Muscle layer of duodenum (tissue), 2 donors: Measurements from ENCODE around the gene GMDS.

Experiments used
- H3K27ac ChIP-seq: one replicate; pipeline ENCODE4 v1.7.0; 2013; ENCODE audit warnings: mild to moderate bottlenecking, low read length
- H3K27me3 ChIP-seq: one replicate; pipeline ENCODE4 v1.7.0; 2013; ENCODE audit warnings: low read depth, mild to moderate bottlenecking, control low read depth, low read length
- H3K36me3 ChIP-seq, 2 donors: one replicate each; pipeline ENCODE4 v1.7.0; 2013; ENCODE audit warnings: low read length in 2 of 2, control low read depth in 1 of 2, mild to moderate bottlenecking in 1 of 2; ENCODE audit not compliant: insufficient read depth in 2 of 2, control insufficient read depth in 1 of 2
- H3K4me1 ChIP-seq, 2 donors: one replicate each; pipeline ENCODE4 v1.7.0; 2013; ENCODE audit warnings: low read length in 2 of 2, mild to moderate bottlenecking in 2 of 2, control low read depth in 1 of 2, moderate library complexity in 1 of 2; ENCODE audit not compliant: insufficient read depth in 2 of 2, control insufficient read depth in 1 of 2
- H3K4me3 ChIP-seq, 2 donors: one replicate each; pipeline ENCODE4 v1.7.0; 2013; ENCODE audit warnings: low read length in 2 of 2, low read depth in 1 of 2, mild to moderate bottlenecking in 1 of 2
- H3K9me3 ChIP-seq, 2 donors: one replicate each; pipeline ENCODE4 v1.7.0; 2013; ENCODE audit warnings: low read length in 2 of 2, control low read depth in 1 of 2, mild to moderate bottlenecking in 1 of 2; ENCODE audit not compliant: control insufficient read depth in 1 of 2
- donor health status: healthy.

GMDS gene

GRCh38 chr6:1773700-1774099 lies 471.7 kb downstream of the GMDS start:
- Histone ChIP-seq H3K4me3 (no peak overlapping the region), H3K9me3 (no peaks in the 10 kb centered on the region), H3K4me1 (no peaks in the 10 kb centered on the region), H3K27ac (no peak overlapping the region), H3K36me3 (no peaks in the 10 kb centered on the region), H3K27me3 (no peaks in the 10 kb centered on the region)

- no peak overlapping the region for H3K27ac ChIP-seq
- H3K4me3 ChIP-seq, result no peak overlapping the region
- H3K27me3 ChIP-seq, result no peaks in the 10 kb centered on the region
- H3K4me1 ChIP-seq, result peaks cover 0 to 4% of the 10 kb centered on the region in 2 donors
- H3K9me3 ChIP-seq, result no peaks in the 10 kb centered on the region
- H3K36me3 ChIP-seq, result no peaks in the 10 kb centered on the region
Observed at GRCh38 chr6:1770968-1771723, 474.3 kb downstream of the GMDS start.

- peaks cover 0 to 4% of the 10 kb centered on the region in 2 donors for H3K4me1 ChIP-seq
- H3K4me3 ChIP-seq, result no peak overlapping the region
- no peaks in the 10 kb centered on the region for H3K36me3 ChIP-seq
Observed at GRCh38 chr6:1770435-1770843, 475.0 kb downstream of the GMDS start.

GRCh38 chr6:1767481-1768246 lies 477.7 kb downstream of the GMDS start:
- Histone ChIP-seq H3K27me3 (no peaks in the 10 kb centered on the region), H3K27ac (no peak overlapping the region), H3K4me1 (peaks cover 0 to 4% of the 10 kb centered on the region in 2 donors), H3K36me3 (no peaks in the 10 kb centered on the region), H3K4me3 (no peak overlapping the region), H3K9me3 (no peaks in the 10 kb centered on the region)

More at GRCh38 chr6:1770435-1770843, 475.0 kb downstream of the GMDS start:
- H3K9me3 ChIP-seq, result no peaks in the 10 kb centered on the region
- H3K27ac ChIP-seq, result no peak overlapping the region
- H3K27me3 ChIP-seq, result no peaks in the 10 kb centered on the region

- no peaks in the 10 kb centered on the region for H3K9me3 ChIP-seq
- no peak overlapping the region for H3K27ac ChIP-seq
- H3K4me3 ChIP-seq, result no peak overlapping the region
- H3K4me1 ChIP-seq, result peaks cover 0 to 4% of the 10 kb centered on the region in 2 donors
- no peaks in the 10 kb centered on the region for H3K36me3 ChIP-seq
- H3K27me3 ChIP-seq, result no peaks in the 10 kb centered on the region
Observed at GRCh38 chr6:1766654-1767053, 478.8 kb downstream of the GMDS start.

- Histone ChIP-seq H3K27me3 (no peaks in the 10 kb centered on the region), H3K27ac (no peak overlapping the region)
Observed at GRCh38 chr6:1765160-1765903, 480.1 kb downstream of the GMDS start.

GRCh38 chr6:1764397-1764987 lies 480.9 kb downstream of the GMDS start:
- Histone ChIP-seq H3K27ac (no peak overlapping the region), H3K36me3 (no peaks in the 10 kb centered on the region), H3K27me3 (no peaks in the 10 kb centered on the region), H3K4me1 (peaks cover 0 to 4% of the 10 kb centered on the region in 2 donors), H3K9me3 (no peaks in the 10 kb centered on the region), H3K4me3 (no peak overlapping the region)

More at GRCh38 chr6:1765160-1765903, 480.1 kb downstream of the GMDS start:
- Histone ChIP-seq H3K4me1 (peaks cover 0 to 4% of the 10 kb centered on the region in 2 donors), H3K36me3 (no peaks in the 10 kb centered on the region), H3K4me3 (no peak overlapping the region), H3K9me3 (no peaks in the 10 kb centered on the region)

- Histone ChIP-seq H3K36me3 (no peaks in the 10 kb centered on the region), H3K27me3 (no peaks in the 10 kb centered on the region), H3K4me1 (peaks cover 0 to 4% of the 10 kb centered on the region in 2 donors), H3K9me3 (no peaks in the 10 kb centered on the region), H3K4me3 (no peak overlapping the region), H3K27ac (no peak overlapping the region)
Observed at GRCh38 chr6:1763404-1763803, 482.0 kb downstream of the GMDS start.

GRCh38 chr6:1762203-1762602 lies 483.2 kb downstream of the GMDS start:
- H3K4me1 ChIP-seq, result no peaks in the 10 kb centered on the region
- peak overlapping the region; percentile 16 for H3K27ac ChIP-seq
- H3K36me3 ChIP-seq, result no peaks in the 10 kb centered on the region
- no peak overlapping the region for H3K4me3 ChIP-seq
- no peaks in the 10 kb centered on the region for H3K27me3 ChIP-seq
- H3K9me3 ChIP-seq, result no peaks in the 10 kb centered on the region

GRCh38 chr6:1761477-1761877 lies 483.9 kb downstream of the GMDS start:
- no peak overlapping the region for H3K27ac ChIP-seq
- no peaks in the 10 kb centered on the region for H3K9me3 ChIP-seq
- H3K4me1 ChIP-seq, result no peaks in the 10 kb centered on the region
- no peak overlapping the region for H3K4me3 ChIP-seq
- no peaks in the 10 kb centered on the region for H3K36me3 ChIP-seq
- no peaks in the 10 kb centered on the region for H3K27me3 ChIP-seq

- H3K9me3 ChIP-seq, result no peaks in the 10 kb centered on the region
- no peaks in the 10 kb centered on the region for H3K36me3 ChIP-seq
- H3K27me3 ChIP-seq, result no peaks in the 10 kb centered on the region
- H3K4me3 ChIP-seq, result no peak overlapping the region
- H3K27ac ChIP-seq, result no peak overlapping the region
- no peaks in the 10 kb centered on the region for H3K4me1 ChIP-seq
Observed at GRCh38 chr6:1760876-1761275, 484.5 kb downstream of the GMDS start.
